Measurements from ENCODE around the gene KCNMA1. TPM values are rescaled to one million over a fixed set of nuclear protein-coding genes. Genes with fewer than 3 reads are reported as not detected.

The KCNMA1 gene
- total RNA-seq, 4 donors from 2014 or later = 66.8 to 96.5 (median 78.9) TPM

GRCh38 chr10:77640167-77640566 lies 2.6 kb upstream of the KCNMA1 start:
- Histone ChIP-seq H3K4me1 (peaks cover 8 to 12% of the 10 kb centered on the region in 2 donors), H3K27ac (no peak overlapping the region), H3K27me3 (no peaks in the 10 kb centered on the region), H3K36me3 (no peaks in the 10 kb centered on the region), H3K4me3 (no peak overlapping the region), H3K9me3 (no peaks in the 10 kb centered on the region)
- DNase-seq = no peak
- ATAC-seq = no peak
- intact Hi-C loops (cut with DNase I; ENCODE audit: low total_unique reads) = loop anchor here (2.0 kb wide), 2 partner anchors 209 to 465 kb away; no protein-coding TSS in a partner anchor
- in situ Hi-C loops (cut with MboI; ENCODE audit: low sequenced_read_pairs in 4 of 4) = loop anchor here (5.0 to 10.0 kb wide), 6 partner anchors 238 to 475 kb away; no protein-coding TSS in a partner anchor
- no peak for TF ChIP-seq POLR2A (IDR thresholded peaks at IDR 0.05)
- TF ChIP-seq, protein P1, sequence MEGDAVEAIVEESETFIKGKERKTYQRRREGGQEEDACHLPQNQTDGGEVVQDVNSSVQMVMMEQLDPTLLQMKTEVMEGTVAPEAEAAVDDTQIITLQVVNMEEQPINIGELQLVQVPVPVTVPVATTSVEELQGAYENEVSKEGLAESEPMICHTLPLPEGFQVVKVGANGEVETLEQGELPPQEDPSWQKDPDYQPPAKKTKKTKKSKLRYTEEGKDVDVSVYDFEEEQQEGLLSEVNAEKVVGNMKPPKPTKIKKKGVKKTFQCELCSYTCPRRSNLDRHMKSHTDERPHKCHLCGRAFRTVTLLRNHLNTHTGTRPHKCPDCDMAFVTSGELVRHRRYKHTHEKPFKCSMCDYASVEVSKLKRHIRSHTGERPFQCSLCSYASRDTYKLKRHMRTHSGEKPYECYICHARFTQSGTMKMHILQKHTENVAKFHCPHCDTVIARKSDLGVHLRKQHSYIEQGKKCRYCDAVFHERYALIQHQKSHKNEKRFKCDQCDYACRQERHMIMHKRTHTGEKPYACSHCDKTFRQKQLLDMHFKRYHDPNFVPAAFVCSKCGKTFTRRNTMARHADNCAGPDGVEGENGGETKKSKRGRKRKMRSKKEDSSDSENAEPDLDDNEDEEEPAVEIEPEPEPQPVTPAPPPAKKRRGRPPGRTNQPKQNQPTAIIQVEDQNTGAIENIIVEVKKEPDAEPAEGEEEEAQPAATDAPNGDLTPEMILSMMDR (IDR thresholded peaks at IDR 0.05 in 4 of 5, conservative IDR thresholded peaks at IDR 0.05 in 1 of 5) = no peak

DNA sequence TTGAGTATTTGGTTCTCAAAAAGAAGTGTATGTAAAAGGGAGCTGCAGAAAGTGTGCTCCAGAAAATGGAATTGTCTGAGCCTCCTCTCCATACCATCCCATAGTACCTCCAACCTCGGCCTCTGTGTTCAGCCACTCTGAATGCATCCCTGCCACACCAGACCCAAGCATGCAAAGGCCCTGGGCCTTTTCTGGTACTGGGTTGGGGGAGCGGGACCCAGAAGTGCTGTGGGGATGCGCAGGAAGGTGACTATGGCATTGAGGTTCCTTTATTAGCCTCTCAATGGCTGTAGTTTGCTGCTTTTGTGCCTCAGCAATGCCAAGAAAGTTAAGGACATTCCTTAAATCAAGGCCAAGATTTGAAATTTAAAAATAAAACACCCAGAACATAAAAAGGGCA lies 2.1 kb upstream of the KCNMA1 start:
- DNase-seq = no peak
- Histone ChIP-seq H3K27ac (no peak overlapping the region), H3K27me3 (no peaks in the 10 kb centered on the region), H3K9me3 (no peaks in the 10 kb centered on the region), H3K4me1 (peaks cover 12 to 16% of the 10 kb centered on the region in 2 donors), H3K4me3 (no peak overlapping the region), H3K36me3 (no peaks in the 10 kb centered on the region)
- intact Hi-C loops (cut with DNase I; ENCODE audit: low total_unique reads) = loop anchor here (2.0 to 5.0 kb wide), 4 partner anchors 92 to 465 kb away; no protein-coding TSS in a partner anchor
- in situ Hi-C loops (cut with MboI; ENCODE audit: low sequenced_read_pairs in 4 of 4) = loop anchor here (5.0 to 10.0 kb wide), 6 partner anchors 237 to 475 kb away; no protein-coding TSS in a partner anchor
- ATAC-seq = no peak
- TF ChIP-seq POLR2A (IDR thresholded peaks at IDR 0.05) = no peak
- TF ChIP-seq, protein P1 (IDR thresholded peaks at IDR 0.05 in 4 of 5, conservative IDR thresholded peaks at IDR 0.05 in 1 of 5) = no peak

DNA sequence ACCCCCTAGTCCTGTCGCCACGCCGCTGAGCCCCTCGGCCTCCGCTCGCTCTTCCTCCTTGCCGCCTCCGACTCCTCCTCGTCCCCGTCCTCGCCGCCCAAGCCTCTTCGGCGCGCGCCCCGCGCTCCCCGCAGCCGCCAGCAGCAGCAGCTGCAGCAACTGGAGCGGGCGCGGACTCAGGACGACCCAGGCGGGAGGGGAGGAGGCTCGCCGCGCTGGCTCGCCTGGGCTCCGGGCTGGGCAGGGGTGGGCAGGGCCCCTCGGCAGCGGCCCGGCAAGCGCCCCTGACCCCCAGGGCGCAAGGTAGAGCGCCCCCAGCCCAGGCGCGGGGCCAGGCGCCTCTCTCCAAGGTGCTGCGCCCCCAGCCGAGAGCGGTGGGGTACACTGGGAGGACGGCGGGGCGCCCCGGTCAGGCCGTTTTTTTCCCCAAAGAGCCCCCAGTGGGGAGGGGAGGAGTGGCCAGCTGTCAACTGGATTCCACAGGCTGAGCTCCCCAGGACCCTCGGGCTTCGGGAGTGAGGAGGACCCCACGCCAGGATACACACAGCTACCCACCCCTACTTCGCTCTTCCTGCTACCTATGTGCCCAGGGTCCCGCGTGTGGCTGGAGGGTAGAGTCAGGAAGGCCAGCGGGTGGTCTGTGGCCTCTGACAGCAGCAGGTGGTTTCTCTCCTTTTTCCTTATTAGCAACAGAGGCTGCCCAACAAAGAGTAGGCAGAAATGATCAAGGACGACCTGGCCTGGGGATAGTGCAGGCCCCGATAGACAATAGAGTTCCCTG lies 903 bp upstream of the KCNMA1 start:
- Histone ChIP-seq H3K36me3 (no peaks in the 10 kb centered on the region), H3K27ac (peak overlapping the region; percentile 78 to 90 (median 88)), H3K27me3 (no peaks in the 10 kb centered on the region), H3K4me3 (peak overlapping the region; percentile 51 to 75 (median 58)), H3K9me3 (no peaks in the 10 kb centered on the region), H3K4me1 (peaks cover 17 to 19% of the 10 kb centered on the region in 2 donors)
- TF ChIP-seq POLR2A (IDR thresholded peaks at IDR 0.05) = peak; percentile 71 to 75
- TF ChIP-seq, protein P1 (IDR thresholded peaks at IDR 0.05 in 4 of 5, conservative IDR thresholded peaks at IDR 0.05 in 1 of 5) = peak in 1 of 5 experiments; percentile 10
- DNase-seq = peak; percentile 50 to 70
- peak; percentile 49 to 68 for ATAC-seq
- in situ Hi-C loops (cut with MboI; ENCODE audit: low sequenced_read_pairs in 4 of 4) = no loop called here
- intact Hi-C loops (cut with DNase I; ENCODE audit: low total_unique reads) = loop anchor here (2.0 to 5.0 kb wide), 2 partner anchors 91 to 144 kb away; no protein-coding TSS in a partner anchor

- Histone ChIP-seq H3K36me3 (no peaks in the 10 kb centered on the region), H3K4me1 (peaks cover 29 to 33% of the 10 kb centered on the region in 2 donors), H3K9me3 (no peaks in the 10 kb centered on the region), H3K27me3 (no peaks in the 10 kb centered on the region), H3K4me3 (peak overlapping the region; percentile 75 to 84 (median 78)), H3K27ac (peak overlapping the region; percentile 77 to 90 (median 88))
- intact Hi-C loops (cut with DNase I; ENCODE audit: low total_unique reads) = loop anchor here (5.0 kb wide), 1 partner anchor 90 kb away; no protein-coding TSS in a partner anchor
- no peak for ATAC-seq
- no peak for DNase-seq
- no peak for TF ChIP-seq POLR2A (IDR thresholded peaks at IDR 0.05)
- TF ChIP-seq, protein P1 (IDR thresholded peaks at IDR 0.05 in 4 of 5, conservative IDR thresholded peaks at IDR 0.05 in 1 of 5) = no peak
- in situ Hi-C loops (cut with MboI; ENCODE audit: low sequenced_read_pairs in 4 of 4) = no loop called here
Measured at GRCh38 chr10:77636967-77637531, 559 bp downstream of the KCNMA1 start.
